NCI-H510A treated with DMSO at 0.1 percent for 48 hours (cell line): ENCODE data around the gene TRAK2.
"Not testable (repeated sequence)": the region's sequence is repeated elsewhere in the genome, so short reads cannot be mapped to it uniquely, and the experiment has no call there.

ENCODE experiments used
- DNase-seq: peaks from one replicate; lab custom pipeline; 2025; lab: John Stamatoyannopoulos, UW

Gene TRAK2

DNA sequence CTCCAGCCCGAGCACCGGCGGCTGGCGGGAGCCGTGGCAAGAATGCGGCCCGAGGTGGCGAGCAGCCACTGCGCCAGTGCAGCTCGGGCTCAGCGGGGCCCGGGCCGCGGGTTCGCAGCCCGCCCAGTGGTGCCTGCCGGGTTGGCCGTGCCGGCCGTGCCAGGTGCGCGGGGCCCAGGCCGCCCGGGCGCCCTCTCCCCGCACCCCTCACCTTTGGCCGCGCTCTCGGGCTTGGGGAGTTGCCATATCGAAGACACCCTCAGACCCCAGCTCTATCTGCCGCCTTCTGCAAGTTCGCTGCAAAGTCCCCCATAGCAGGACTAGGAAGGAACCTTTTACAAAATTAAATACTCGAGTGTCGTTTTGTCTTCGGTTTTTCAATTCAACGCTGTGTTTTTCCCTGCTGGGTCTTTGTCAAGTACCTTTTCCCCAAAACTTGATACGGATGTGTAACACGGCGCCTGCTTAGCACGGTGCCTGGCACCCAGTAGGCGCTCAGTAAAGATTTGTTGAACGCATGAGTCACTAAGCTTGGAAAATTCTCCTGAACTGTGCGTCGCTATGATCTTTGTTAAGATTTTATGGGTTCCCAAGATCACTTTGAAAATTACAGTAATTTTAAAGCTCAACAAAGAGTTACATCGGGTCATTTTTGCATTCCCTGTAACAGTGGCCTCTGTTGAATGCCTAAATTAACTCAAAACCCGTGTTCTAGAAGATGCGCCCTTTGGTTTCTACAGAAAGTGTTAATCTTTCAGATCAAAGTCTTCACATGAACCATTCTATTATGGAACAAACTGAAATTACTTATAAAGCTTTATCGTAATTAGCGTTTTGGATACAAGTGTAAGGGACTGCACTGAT, 1.0 kb upstream of the TRAK2 start:
- DNase-seq = no peak

DNA sequence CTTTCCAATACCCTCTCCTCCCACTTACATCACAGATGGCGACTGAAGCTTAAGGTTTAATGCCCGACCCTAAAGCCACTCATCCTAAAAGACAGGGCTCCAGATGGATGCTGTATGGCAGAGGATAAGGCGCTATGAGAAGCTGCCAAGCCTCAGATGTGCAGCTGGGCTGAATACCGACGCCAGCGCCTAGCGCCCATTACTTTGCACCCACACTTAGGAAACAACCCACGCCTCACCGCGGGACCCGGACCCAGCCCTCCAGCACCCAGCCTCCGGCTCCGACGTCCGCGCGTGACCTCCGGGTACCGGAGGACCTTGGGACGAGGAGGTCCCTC, 335 bp downstream of the TRAK2 start:
- DNase-seq = peak; percentile 12

DNA sequence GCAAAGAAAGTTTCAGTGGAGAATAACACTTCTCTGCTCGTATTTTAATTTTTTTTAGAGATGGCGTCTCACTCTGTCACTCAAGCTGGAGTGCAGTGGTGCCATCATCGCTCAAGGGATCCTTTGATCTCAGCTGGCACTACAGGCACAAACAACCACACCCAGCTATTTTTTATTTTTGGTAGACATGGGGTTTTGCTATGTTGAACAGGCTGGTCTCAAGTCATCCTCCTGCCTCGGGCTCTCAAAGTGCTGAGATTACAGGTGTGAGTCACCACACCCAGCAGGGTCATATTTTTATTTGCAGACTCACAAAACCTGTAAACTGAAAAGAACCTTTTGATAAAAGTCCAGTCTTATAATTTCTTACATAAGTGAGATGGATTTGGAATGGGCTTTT, 2.6 kb downstream of the TRAK2 start:
- no peak for DNase-seq

DNA sequence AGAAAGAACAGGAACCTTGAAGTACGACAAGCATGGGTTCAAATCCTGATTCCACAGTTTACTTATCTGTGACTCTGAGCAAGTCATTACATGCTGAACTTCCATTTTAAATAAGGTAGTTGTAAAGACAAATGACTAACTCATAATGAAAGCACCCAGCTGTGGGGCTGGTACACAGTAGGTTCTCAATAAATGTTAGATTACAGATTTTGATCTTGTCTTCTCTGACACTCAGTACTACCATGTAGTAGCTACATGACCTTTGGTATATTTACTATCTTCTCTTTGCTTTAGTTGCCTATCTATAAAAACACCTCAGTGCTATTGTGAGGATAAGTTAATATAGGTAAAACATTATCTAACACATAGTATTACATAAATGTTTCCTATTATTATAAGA, 3.2 kb downstream of the TRAK2 start:
- no peak for DNase-seq

DNA sequence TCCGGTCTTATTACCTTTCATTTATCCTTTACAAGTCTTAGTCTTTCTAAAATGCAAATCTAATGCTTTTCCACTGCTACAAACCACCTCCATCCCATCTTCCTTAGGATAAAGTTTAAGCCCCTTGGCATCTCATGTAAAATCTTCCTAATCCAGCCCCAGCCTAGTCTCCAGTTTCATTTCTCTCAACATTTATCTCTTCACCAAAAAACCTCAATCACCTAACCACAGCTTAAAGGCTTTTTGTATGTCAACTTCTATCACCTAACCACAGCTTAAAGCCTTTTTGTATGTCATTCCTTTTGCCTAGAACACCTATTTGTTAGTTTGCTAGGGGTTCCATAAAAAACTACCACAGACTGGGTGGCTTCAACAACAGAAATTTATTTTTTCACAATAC, 4.2 kb downstream of the TRAK2 start:
- no peak for DNase-seq

DNA sequence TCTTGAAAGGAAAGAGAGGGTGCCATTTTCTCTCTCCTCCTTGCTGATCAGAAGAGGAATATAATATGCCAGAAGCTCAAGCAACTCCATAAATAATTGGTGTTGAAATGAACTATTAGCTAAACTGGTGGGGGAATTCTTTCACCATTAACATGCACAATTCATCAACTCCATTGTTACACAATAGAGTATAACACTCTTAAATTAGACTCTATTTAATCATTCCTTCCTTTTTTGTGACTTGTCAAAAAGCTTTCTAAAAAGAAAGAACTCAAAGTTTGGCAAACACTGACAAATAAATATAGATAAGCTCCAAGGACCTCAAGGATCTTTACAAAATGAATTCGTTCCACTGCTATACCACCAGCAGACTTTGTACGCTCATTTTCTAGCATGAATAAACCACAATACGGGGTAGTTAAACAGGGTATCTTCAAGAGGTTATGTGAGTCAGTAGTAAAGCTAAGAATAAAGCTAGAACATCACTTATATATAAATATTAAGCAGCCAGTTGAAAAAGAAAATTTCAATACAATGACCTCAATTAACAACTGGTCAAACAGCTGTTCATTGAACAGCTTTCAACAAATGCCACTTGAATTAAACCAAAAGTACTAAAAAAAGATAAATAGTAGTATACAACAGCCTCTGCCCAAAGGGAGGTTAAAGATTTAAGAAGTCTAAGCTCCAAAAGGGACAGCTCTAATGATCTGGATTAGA, 6.4 kb downstream of the TRAK2 start:
- no peak for DNase-seq

DNA sequence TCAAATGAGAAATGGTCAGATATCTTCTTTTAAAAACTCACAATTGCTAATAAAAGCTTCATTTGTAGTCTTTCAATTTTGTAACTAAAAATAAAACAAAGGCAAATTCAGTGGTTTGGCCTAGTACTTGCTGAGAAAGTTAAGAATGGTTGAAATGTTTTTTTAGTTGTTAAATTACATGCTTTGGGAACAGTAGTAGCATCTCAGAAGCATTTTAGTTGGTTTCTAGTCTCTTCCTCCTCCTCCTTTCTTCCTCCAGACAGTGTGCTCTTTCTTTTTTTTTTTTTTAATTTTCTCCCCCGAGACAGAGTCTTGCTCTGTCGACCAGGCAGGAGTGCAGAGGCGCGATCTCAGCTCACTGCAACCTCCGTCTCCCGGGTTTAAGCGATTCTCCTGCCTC, 9.8 kb downstream of the TRAK2 start:
- DNase-seq = no peak

DNA sequence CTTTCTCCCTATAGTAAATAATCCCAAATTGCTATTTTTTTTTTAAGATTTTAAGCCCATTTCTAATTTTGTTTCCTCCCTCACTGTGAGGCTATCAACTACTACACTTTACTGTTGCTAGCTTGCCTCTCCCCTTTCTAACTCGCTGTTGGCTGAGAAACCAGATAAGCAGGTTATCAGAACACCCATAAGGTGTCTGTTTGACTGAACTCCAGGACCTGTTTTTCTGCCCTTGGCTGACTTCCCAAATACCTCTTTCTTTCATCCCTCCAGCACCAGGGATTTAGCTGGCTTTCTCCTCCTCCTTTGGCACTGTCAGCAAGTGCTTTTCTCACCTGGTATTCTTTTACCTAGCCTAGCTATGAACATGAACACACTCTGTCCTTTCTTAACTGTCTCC, 11.1 kb downstream of the TRAK2 start:
- DNase-seq = peak; percentile 30

DNA sequence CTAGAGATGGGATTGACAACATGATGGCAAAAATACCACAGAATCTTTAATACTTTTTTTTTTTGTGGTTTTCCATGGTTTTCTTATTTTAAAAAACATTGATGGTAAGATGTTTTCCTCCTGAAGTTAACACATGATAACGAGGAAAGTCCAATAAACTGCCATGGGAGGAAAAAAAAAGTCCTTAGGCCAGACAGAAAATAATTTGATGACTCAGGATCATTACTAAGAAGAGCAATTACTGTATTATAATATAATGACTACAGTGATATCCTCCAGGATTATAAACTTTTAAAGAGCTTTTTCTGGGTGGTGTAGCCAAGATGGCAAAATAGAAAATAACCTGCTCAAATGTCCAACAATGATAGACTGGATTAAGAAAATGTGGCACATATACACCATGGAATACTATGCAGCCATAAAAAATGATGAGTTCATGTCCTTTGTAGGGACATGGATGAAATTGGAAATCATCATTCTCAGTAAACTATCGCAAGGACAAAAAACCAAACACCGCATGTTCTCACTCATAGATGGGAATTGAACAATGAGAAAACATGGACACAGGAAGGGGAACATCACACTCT, 11.8 kb downstream of the TRAK2 start:
- DNase-seq = not testable (repeated sequence)

DNA sequence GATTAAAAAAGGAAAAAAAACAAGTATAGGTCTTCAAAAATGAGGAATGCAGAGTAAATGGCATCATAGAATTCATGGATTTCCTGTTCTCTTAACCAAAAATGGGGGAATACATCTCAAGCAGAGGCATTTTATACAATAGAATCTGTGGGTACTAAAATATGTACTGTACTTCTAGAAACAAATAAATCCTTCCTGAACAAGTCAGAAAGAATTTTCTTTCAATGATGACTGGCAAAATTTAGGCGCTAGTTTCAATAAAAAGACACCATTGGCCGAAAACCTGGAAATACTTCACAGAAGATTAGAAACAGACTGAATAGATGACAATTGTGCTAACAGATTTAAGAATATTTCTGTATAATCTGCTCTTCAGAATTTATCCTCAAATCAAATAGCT, 15.1 kb downstream of the TRAK2 start:
- no peak for DNase-seq

DNA sequence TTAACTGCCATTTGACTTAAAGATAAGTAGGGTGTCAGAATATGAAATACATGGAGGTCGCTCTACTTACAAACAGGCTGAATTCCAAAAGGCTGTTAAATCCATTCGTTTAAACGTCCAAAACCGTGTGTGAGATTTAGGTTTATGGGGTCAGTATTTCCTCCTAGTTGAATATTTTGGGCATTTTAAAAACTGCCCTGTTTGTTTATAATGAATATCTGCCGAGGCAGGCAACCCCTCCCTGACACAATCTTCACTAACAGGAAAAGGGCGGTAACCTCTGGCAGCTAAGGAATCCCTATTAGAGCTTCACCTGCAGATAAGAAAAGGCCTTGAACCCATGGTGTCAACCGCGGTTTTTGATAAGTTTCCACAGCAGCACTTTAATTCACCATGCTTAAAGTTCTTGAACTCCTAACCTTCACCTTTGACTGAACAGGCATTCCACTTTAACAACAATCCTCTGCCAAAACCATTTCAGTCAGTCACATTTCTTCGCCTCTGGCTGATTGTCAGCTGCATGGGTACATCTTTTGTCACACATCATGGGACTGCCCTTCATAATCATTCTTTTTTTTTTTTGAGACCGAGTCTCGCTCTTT, 17.8 kb downstream of the TRAK2 start:
- DNase-seq = no peak

DNA sequence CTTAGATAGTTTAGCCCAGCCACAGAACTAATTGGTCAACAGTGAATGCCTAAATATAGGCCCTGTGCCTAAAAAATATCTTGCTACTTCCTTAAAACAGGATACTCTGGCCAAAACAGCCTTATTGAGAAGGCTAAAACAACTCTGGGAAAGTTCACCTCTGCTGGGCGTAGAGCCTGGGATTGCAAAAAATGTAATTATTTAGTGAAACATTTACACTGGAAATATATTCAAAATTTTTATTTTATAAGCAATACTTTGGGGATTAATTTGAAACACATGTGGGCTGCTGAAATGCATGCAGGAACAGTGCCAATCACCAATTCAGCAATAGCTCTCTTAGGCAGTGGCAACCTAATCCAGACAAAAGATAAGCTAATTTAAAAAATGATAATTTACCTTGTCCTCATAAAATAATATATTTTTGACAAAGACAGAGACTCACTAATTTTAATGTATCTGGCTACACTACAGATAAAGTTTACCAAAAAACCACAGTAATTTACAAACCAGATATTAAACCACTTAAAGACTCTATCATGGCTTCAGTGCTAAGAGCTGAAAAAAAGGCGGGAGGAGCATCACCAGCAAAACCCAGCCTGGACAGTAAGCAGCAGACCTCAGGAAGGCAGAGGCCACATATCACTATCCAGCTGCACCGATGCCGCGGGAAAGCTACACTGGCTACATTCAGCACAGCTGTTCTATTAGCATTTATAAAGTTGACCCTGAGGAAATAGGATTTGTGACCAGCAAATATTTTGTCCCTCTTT, 18.5 kb downstream of the TRAK2 start:
- DNase-seq = no peak

DNA sequence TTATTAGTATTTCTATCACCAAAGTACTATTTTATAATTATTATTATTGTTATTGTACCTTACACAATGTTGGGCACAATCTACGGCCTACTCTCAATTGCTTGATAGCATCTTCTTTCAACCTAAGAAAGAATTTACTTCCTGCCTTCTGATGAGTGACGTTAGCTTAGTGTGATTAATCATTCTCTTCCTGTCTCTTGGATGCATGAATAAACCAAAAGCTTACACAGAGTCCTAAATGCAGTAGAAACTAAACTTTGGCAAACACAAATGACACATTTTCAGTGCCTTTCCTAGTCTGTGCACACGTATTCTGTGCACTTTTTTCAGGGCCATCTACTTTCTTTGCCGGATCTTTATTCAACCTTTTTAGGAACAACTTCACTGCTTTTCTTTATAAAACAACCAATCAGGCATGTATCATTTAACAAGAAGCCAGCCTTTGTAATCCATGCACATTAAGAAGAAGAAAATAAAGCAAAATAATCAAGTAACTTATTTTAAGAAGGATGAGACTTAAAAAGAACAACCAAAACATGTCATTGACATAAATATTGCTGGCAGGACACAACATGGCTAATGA, 19.1 kb downstream of the TRAK2 start:
- DNase-seq = no peak

DNA sequence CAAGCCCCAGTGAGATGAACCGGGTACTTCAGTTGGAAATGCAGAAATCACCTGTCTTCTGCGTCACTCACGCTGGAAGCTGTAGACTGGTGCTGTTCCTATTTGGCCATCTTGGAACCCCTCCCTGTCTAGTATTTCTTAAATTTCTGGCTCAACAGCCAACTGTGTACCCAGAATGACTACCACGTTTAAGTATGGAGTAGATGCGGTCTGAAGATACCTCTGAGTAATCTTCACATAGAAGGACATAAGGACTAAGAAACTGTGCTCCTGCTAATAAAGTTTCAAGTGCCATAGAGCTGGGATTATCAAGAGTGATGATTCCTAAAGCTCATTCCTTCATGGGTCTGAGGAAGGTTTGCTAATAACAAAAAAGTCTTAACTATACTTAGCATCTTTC, 20.4 kb downstream of the TRAK2 start:
- no peak for DNase-seq

DNA sequence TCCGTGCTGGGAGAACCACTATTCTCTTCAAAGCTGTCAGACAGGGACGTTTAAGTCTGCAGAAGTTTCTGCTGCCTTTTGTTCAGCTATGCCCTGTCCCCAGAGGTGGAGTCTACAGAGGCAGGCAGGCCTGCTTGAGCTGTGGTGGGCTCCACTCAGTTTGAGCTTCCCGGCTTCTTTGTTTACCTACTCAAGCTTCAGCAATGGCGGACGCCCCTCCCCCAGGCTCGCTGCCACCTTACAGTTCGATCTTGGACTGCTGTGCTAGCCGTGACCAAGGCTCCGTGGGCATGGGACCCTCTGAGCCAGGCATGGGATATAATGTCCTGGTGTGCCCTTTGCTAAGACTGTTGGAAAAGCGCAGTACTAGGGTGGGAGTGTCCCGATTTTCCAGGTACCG, 20.9 kb downstream of the TRAK2 start:
- DNase-seq = not testable (repeated sequence)

DNA sequence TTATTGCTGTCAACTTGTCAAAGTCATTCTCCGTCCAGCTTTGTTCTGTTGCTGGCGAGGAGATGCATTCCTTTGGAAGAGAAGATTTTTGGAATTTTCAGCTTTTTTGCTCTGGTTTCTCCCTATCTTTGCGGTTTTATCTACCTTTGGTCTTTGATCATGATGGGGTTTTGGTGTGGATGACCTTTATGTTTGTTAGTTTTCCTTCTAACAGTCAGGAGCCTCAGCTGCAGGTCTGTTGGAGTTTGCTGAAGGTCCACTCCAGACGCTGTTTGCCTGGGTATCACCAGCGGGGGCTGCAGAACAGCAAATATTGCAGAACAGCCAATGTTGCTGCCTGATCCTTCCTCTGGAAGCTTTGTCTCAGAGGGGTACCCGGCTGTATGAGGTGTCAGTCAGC, 21.4 kb downstream of the TRAK2 start:
- DNase-seq = not testable (repeated sequence)

DNA sequence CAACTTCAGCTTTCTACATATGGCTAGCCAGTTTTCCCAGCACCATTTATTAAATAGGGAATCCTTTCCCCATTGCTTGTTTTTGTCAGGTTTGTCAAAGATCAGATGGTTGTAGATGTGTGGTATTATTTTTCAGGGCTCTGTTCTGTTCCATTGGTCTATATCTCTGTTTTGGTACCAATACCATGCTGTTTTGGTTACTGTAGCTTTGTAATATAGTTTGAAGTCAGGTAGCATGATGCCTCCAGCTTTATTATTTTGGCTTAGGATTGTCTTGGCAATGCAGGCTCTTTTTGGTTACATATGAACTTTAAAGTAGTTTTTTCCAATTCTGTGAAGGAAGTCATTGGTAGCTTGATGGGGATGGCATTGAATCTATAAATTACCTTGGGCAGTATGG, 22.9 kb downstream of the TRAK2 start:
- DNase-seq = not testable (repeated sequence)

DNA sequence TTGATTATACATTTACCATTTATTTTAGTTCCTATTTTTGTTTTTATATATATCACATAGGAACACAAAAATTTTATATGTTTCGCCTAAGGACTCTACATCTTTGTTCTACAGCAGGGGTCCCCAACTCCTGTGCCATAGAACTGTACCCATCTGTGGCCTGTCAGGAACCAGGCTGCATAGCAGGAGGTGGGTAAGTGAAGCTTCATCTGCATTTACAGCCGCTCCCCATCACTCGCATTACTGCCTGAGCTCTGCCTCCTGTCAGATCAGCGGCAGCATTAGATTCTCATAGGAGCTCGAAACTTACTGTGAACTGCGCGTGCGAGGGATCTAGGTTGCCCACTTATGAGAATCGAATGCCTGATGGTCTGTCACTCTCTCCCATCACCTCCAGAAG, 25.3 kb downstream of the TRAK2 start:
- no peak for DNase-seq

DNA sequence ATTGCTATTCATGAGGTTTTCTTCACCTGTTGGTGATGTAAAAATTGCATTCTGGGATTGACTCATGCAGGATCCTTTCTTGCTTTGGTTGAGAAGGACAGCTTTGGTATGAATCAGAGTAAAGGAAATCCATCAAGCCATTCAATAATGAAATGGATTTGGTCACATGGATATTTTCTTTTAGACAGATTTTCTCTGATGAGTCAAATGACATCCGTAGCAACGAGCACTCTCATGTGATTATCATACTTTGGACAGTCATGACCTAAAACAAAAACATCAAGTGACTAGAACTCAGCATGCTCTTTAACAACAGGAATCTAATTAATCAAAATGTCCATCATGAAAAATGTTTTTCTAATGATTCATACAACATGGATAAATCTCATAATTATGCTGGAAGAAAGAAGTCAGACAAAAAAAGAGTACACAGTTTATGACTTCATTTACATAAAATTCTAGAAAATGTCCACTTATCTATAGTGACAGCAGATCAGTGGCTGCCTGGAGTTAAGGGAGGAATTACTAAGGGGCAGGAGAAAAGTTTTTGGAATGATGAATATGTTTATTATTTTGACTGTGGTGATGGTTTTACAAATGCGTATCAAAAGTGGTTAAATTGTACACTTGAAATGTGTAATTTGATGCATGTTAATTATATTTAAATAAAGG, 30.7 kb downstream of the TRAK2 start:
- no peak for DNase-seq

DNA sequence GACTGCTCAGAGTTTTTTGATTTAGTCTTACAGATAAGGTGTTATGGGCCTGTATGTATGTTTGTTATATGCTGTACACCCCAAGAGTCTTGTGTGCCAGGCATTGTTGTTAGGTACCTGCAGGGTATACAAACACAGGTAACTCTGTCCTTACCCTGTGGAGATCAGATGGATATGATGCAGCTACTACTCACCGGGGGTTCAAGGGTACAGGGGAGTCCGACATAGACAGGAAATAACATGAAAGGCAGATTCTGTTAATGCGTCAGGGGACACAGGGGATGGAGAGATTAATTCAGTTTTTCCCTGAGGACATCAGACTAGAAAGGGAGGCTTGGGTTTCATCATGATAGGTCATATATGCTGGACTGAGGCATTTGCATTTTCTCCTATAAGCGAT, 31.3 kb downstream of the TRAK2 start:
- DNase-seq = no peak

DNA sequence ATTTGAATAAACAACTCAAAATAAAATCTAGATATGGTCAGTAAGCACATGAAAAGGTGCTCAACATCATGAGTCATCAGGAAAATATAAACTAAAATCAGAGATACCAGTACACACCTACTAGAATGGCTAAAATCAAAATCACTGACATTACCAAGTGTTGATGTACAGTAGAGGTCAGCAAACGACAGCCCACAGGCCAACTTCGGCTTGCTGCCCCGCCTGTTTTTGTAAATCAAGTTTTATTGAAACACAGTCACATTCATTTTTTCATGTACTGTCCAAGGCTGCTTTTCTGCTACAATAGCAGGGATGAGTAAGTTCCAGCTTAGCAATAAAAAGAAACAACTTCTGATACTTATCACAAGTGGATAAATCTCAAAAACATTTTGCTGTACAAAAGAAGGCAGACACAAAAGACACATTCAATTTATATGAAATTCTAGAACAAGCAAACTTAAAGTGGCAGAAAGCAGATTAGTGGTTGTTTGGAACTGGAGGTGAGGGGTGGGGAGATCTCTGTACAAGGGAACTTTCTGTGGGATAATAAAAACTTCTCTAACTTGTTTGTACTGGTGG, 32.1 kb downstream of the TRAK2 start:
- DNase-seq = no peak
